CD1c-positive myeloid dendritic cell (primary cell): Measurements from ENCODE around the gene RNF217.
A peak's percentile ranks its signal among the peaks of the same experiment; 100 is the strongest.
"Not testable (repeated sequence)": the region's sequence is repeated elsewhere in the genome, so short reads cannot be mapped to it uniquely, and the experiment has no call there.

ENCODE experiments used
- DNase-seq: peaks from one replicate; pipeline ENCODE4 v3.0.0-alpha.2; 2016; ENCODE audit errors: extremely low spot score

The RNF217 gene

GRCh38 chr6:125015152-125015551, 52.9 kb downstream of the RNF217 start:
- no peak for DNase-seq

GRCh38 chr6:125018136-125018535, 55.9 kb downstream of the RNF217 start:
- no peak for DNase-seq

GRCh38 chr6:125019281-125019680, 57.0 kb downstream of the RNF217 start:
- DNase-seq, result no peak

- DNase-seq, result no peak
These were observed 57.7 kb downstream of the RNF217 start for GRCh38 chr6:125019918-125020317.

GRCh38 chr6:125020385-125020784, 58.1 kb downstream of the RNF217 start:
- DNase-seq, result no peak

- no peak for DNase-seq
These were observed 60.3 kb downstream of the RNF217 start for GRCh38 chr6:125022391-125022989.

GRCh38 chr6:125025164-125025854, 63.1 kb downstream of the RNF217 start:
- DNase-seq, result no peak

GRCh38 chr6:125027287-125027686, 65.0 kb downstream of the RNF217 start:
- no peak for DNase-seq

- no peak for DNase-seq
These were observed 68.7 kb downstream of the RNF217 start for GRCh38 chr6:125030969-125031368.

- peak; percentile 32 for DNase-seq
These were observed 69.1 kb downstream of the RNF217 start for GRCh38 chr6:125031385-125031784.

- not testable (repeated sequence) for DNase-seq
These were observed 72.7 kb downstream of the RNF217 start for GRCh38 chr6:125034929-125035328.

- DNase-seq, result not testable (repeated sequence)
These were observed 74.2 kb downstream of the RNF217 start for GRCh38 chr6:125036486-125036885.

- no peak for DNase-seq
These were observed 75.6 kb downstream of the RNF217 start for GRCh38 chr6:125037827-125038226.

- no peak for DNase-seq
These were observed 76.7 kb downstream of the RNF217 start for GRCh38 chr6:125038925-125039324.

GRCh38 chr6:125041740-125042459, 79.7 kb downstream of the RNF217 start:
- no peak for DNase-seq

- DNase-seq, result no peak
These were observed 81.8 kb downstream of the RNF217 start for GRCh38 chr6:125044066-125044465.

- no peak for DNase-seq
These were observed 82.4 kb downstream of the RNF217 start for GRCh38 chr6:125044667-125045066.

- no peak for DNase-seq
These were observed 84.1 kb downstream of the RNF217 start for GRCh38 chr6:125046107-125046925.

- no peak for DNase-seq
These were observed 86.0 kb downstream of the RNF217 start for GRCh38 chr6:125048274-125048673.

GRCh38 chr6:125050663-125051318, 88.6 kb downstream of the RNF217 start:
- no peak for DNase-seq

- no peak for DNase-seq
These were observed 91.6 kb downstream of the RNF217 start for GRCh38 chr6:125053809-125054208.

- no peak for DNase-seq
These were observed 92.1 kb downstream of the RNF217 start for GRCh38 chr6:125054331-125054730.
